GM21367 (cell line): ENCODE measurements around the gene PIP5K1B.
"Not testable (repeated sequence)": the region's sequence is repeated elsewhere in the genome, so short reads cannot be mapped to it uniquely, and the experiment has no call there.

Experiments
- ATAC-seq: cut with Tn5 transposase; IDR thresholded peaks from one replicate; pipeline ENCODE4 v1.9.1; 2021; ENCODE audit not compliant: unreplicated experiment

Gene PIP5K1B

DNA sequence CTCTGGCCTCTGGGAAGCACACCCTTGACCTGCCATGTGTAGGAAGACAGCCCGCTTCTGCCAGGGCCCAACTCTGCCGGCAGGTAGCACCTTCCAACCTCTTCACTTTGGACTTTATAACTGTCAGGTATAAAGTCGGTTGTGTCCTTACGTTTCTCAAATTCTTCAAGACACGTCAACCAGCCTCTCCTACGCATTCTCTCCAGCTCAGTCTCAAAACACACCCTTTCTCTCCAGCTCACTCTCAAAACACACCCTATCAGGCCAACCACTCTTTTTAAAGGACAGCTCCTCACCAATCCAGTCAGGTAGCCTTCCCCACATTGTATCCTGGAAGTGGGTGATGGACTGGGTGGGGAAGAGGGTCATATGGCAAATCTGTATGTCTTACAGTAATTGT is 344.1 kb downstream of the PIP5K1B start:
- no peak for ATAC-seq

DNA sequence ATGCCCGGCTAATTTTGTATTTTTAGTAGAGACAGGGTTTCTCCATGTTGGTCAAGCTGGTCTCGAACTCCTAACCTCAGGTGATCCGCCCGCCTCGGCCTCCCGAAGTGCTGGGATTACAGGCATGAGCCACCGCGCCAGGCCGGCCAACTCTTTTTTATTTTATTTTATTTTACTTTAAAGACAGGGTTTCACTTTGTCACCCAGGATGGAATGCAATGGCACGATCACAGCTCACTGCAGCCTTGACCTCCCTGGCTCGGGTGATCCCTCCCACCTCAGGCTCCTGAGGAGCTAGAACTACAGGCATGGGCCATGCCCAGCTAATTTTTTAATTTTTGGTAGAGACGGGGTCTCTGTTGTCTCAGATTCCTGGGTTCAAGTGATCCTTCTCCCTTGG is 345.9 kb downstream of the PIP5K1B start:
- not testable (repeated sequence) for ATAC-seq

GRCh38 chr9:69054989-69055388 is 349.9 kb downstream of the PIP5K1B start:
- no peak for ATAC-seq

GRCh38 chr9:69056191-69056815 is 351.3 kb downstream of the PIP5K1B start:
- no peak for ATAC-seq

- no peak for ATAC-seq
Observed at GRCh38 chr9:69058101-69058500, 353.1 kb downstream of the PIP5K1B start.
